Sigmoid colon (tissue), 4 donors: ENCODE results near the gene ACP3.

Experiments
- EP300 ChIP-seq, 4 donors: sonication (generic); formaldehyde crosslinking; IDR thresholded peaks; one replicate each; pipeline ENCODE4 v1.6.1; 2017; ENCODE audit warnings: antibody characterized with exemption in 4 of 4
- POLR2A ChIP-seq, 2 donors: fragments of 450-650 bp; IDR thresholded peaks; one replicate each; pipeline ENCODE4 v1.6.1; 2016; ENCODE audit warnings: antibody characterized with exemption in 2 of 2, mild to moderate bottlenecking in 2 of 2, moderate library complexity in 2 of 2
- POLR2AphosphoS5 ChIP-seq, 4 donors: sonication (generic); formaldehyde crosslinking; IDR thresholded peaks; one replicate each; pipeline ENCODE4 v1.6.1; 2017; ENCODE audit warnings: antibody characterized with exemption in 4 of 4
- TF ChIP-seq, protein P1 (sequence below), 4 experiments: fragments of 450-650 bp in 3 of 4; fragments of 200-600 bp in 1 of 4; IDR thresholded peaks; one replicate each; pipeline ENCODE4 v1.5.1; 2016 to 2019; ENCODE audit warnings: antibody characterized with exemption in 4 of 4, mild to moderate bottlenecking in 3 of 4, moderate library complexity in 2 of 4

DNA sequence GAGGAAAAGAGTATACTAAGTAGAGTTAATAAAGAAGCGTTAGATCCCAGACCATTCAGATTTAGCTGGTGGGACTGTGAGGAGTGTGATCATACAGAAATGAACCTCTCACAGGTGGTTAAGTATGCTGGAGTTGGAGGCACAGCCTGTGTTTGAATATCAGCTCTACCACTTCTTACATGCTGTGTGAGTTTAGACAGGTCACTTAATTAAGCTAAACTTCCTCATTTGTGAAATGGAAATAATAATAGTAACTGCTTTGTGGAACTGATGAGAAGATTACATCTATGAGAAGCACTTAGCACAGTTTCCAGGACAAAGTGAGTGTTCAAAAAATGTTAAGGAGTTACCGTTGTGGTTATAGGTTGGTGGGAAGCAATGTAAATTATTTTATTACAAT, 8.4 kb downstream of the ACP3 start:
- TF ChIP-seq, protein P1, sequence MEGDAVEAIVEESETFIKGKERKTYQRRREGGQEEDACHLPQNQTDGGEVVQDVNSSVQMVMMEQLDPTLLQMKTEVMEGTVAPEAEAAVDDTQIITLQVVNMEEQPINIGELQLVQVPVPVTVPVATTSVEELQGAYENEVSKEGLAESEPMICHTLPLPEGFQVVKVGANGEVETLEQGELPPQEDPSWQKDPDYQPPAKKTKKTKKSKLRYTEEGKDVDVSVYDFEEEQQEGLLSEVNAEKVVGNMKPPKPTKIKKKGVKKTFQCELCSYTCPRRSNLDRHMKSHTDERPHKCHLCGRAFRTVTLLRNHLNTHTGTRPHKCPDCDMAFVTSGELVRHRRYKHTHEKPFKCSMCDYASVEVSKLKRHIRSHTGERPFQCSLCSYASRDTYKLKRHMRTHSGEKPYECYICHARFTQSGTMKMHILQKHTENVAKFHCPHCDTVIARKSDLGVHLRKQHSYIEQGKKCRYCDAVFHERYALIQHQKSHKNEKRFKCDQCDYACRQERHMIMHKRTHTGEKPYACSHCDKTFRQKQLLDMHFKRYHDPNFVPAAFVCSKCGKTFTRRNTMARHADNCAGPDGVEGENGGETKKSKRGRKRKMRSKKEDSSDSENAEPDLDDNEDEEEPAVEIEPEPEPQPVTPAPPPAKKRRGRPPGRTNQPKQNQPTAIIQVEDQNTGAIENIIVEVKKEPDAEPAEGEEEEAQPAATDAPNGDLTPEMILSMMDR (IDR thresholded peaks at IDR 0.05) = no peak
- TF ChIP-seq POLR2A (IDR thresholded peaks at IDR 0.05) (no peak), EP300 (IDR thresholded peaks at IDR 0.05) (no peak), POLR2AphosphoS5 (IDR thresholded peaks at IDR 0.05) (no peak)
